GM18511 (cell line): ENCODE results near the gene PAPPA.

Experiments
- ATAC-seq: cut with Tn5 transposase; IDR thresholded peaks from one replicate; pipeline ENCODE4 v1.9.1; 2021; ENCODE audit warnings: mild to moderate bottlenecking, moderate library complexity; ENCODE audit not compliant: unreplicated experiment

The PAPPA gene

GRCh38 chr9:116309900-116310611, 156.5 kb downstream of the PAPPA start:
- ATAC-seq, result no peak

- ATAC-seq, result no peak
Measured at GRCh38 chr9:116312221-116312620, 158.6 kb downstream of the PAPPA start.

- no peak for ATAC-seq
Measured at GRCh38 chr9:116313638-116314037, 160.0 kb downstream of the PAPPA start.

GRCh38 chr9:116316246-116316645, 162.7 kb downstream of the PAPPA start:
- no peak for ATAC-seq

- no peak for ATAC-seq
Measured at GRCh38 chr9:116317503-116317902, 163.9 kb downstream of the PAPPA start.

GRCh38 chr9:116318468-116319374, 165.1 kb downstream of the PAPPA start:
- no peak for ATAC-seq

GRCh38 chr9:116319480-116319879, 165.9 kb downstream of the PAPPA start:
- ATAC-seq, result no peak

GRCh38 chr9:116320290-116320689, 166.7 kb downstream of the PAPPA start:
- ATAC-seq, result no peak

GRCh38 chr9:116322521-116322920, 168.9 kb downstream of the PAPPA start:
- ATAC-seq, result no peak

- no peak for ATAC-seq
Measured at GRCh38 chr9:116323012-116323411, 169.4 kb downstream of the PAPPA start.

GRCh38 chr9:116323571-116323970, 170.0 kb downstream of the PAPPA start:
- no peak for ATAC-seq

GRCh38 chr9:116325924-116326323, 172.3 kb downstream of the PAPPA start:
- ATAC-seq, result no peak

- ATAC-seq, result no peak
Measured at GRCh38 chr9:116327701-116328405, 174.3 kb downstream of the PAPPA start.

- ATAC-seq, result no peak
Measured at GRCh38 chr9:116329470-116329869, 175.9 kb downstream of the PAPPA start.

GRCh38 chr9:116331241-116331640, 177.7 kb downstream of the PAPPA start:
- no peak for ATAC-seq

GRCh38 chr9:116332090-116332489, 178.5 kb downstream of the PAPPA start:
- ATAC-seq, result no peak

- ATAC-seq, result no peak
Measured at GRCh38 chr9:116333254-116333653, 179.7 kb downstream of the PAPPA start.

- ATAC-seq, result no peak
Measured at GRCh38 chr9:116334546-116335150, 181.1 kb downstream of the PAPPA start.

- no peak for ATAC-seq
Measured at GRCh38 chr9:116335392-116335791, 181.8 kb downstream of the PAPPA start.

- ATAC-seq, result no peak
Measured at GRCh38 chr9:116336133-116336862, 182.7 kb downstream of the PAPPA start.
